K562 (cell line): ENCODE results near the gene OPN5. TPM values are rescaled to one million over a fixed set of nuclear protein-coding genes. Genes with fewer than 3 reads are reported as not detected.

ENCODE experiments used
- ATAC-seq: fragments of 200-7000 bp; cut with Tn5 transposase; 3 replicates; pipeline ENCODE4 v1.9.1; 2020; ENCODE audit warnings: moderate library complexity
- BruUV-seq: library from RNA; stranded (reverse); fragments of 400-500 nt; replicated peaks from 2 replicates; lab custom pipeline; 2021; lab: Mats Ljungman, UMichigan
- CTCF ChIA-PET: fragments of 300-600 bp; formaldehyde crosslinking; extraction: SDS; loops from one replicate; lab custom pipeline; 2021; ENCODE audit warnings: low intra/inter-chr PET ratio; lab: Yijun Ruan, JAX
- POLR2A ChIA-PET: fragments of 300-600, 350-650 bp; sonication (Branson Sonifier 250); formaldehyde crosslinking; extraction: SDS; loops from one replicate; lab custom pipeline; 2021; ENCODE audit warnings: antibody characterized with exemption, inconsistent platforms; lab: Yijun Ruan, JAX
- DNase-seq, 4 experiments: peaks; one replicate each; pipeline versions ENCODE4 v3.0.0 to v3.0.0-alpha.2; 2011 to 2018; ENCODE audit warnings: low spot score in 3 of 4, mixed read lengths in 3 of 4; ENCODE audit errors: extremely low read depth in 1 of 4
- FAIRE-seq: peaks from 2 replicates; lab custom pipeline; 2011; peaks lifted over from hg19 to GRCh38; lab: Jason Lieb, UNC
- H2AFZ ChIP-seq: 2 replicates; pipeline ENCODE4 v1.6.0; 2011; ENCODE audit warnings: low read depth, low read length, control low read depth, inconsistent platforms
- H3K27ac ChIP-seq: fragments of 200-600 bp; 3 replicates; pipeline ENCODE4 v1.8.0; 2011; ENCODE audit warnings: low read depth, mild to moderate bottlenecking, control low read depth, inconsistent platforms, low read length, moderate library complexity, mixed read lengths; ENCODE audit errors: extremely low read depth
- H3K27me3 ChIP-seq, 2 experiments: fragments of 300-600 bp in 1 of 2; 2 replicates in 1 of 2; 3 replicates in 1 of 2; pipeline versions ENCODE4 v1.6.0 to v1.8.0; 2011; ENCODE audit warnings: inconsistent platforms in 2 of 2, low read length in 2 of 2, mild to moderate bottlenecking in 1 of 2, mixed read lengths in 1 of 2, moderate library complexity in 1 of 2; ENCODE audit not compliant: control insufficient read depth in 2 of 2, insufficient read depth in 2 of 2
- H3K36me3 ChIP-seq: fragments of 300-600 bp; 3 replicates; pipeline ENCODE4 v1.8.0; 2011; ENCODE audit warnings: mild to moderate bottlenecking, low read length, inconsistent platforms; ENCODE audit not compliant: control insufficient read depth, insufficient read depth
- H3K4me1 ChIP-seq, 2 experiments: fragments of 200-600 bp in 1 of 2; replicated peaks in 1 of 2; 2 replicates in 1 of 2; 3 replicates in 1 of 2; pipeline versions ENCODE4 v1.5.1 to v1.8.0; 2011; ENCODE audit warnings: inconsistent platforms in 2 of 2, low read length in 2 of 2, mild to moderate bottlenecking in 1 of 2, mixed read lengths in 1 of 2, moderate library complexity in 1 of 2; ENCODE audit not compliant: control insufficient read depth in 2 of 2, insufficient read depth in 2 of 2
- H3K4me2 ChIP-seq: 2 replicates; pipeline ENCODE4 v1.6.1; 2011; ENCODE audit warnings: low read length, control low read depth, inconsistent platforms, mixed read lengths; ENCODE audit not compliant: insufficient read depth
- H3K4me3 ChIP-seq: fragments of 200-600 bp; sonication (generic), shearing (Covaris generic); 2 replicates; pipeline ENCODE4 v1.5.1; 2016; ENCODE audit warnings: control low read depth, inconsistent platforms
- H3K79me2 ChIP-seq: fragments of 200-600 bp; 3 replicates; pipeline ENCODE4 v1.8.0; 2011; ENCODE audit warnings: low read length, inconsistent platforms; ENCODE audit not compliant: control insufficient read depth, insufficient read depth
- H3K9ac ChIP-seq, 2 experiments: 2 replicates each; pipeline versions ENCODE4 v1.6.0 to v1.6.1; 2011; ENCODE audit warnings: low read depth in 2 of 2, low read length in 2 of 2, control low read depth in 1 of 2, inconsistent platforms in 1 of 2, mild to moderate bottlenecking in 1 of 2, mixed read lengths in 1 of 2; ENCODE audit not compliant: insufficient read depth in 1 of 2
- H3K9me1 ChIP-seq: one replicate; pipeline ENCODE4 v1.6.0; 2011; ENCODE audit warnings: inconsistent platforms, mild to moderate bottlenecking, low read length, moderate library complexity; ENCODE audit not compliant: control insufficient read depth, insufficient read depth
- H3K9me3 ChIP-seq: replicated peaks from 2 replicates; pipeline ENCODE4 v1.5.1; 2011; ENCODE audit warnings: low read depth, low read length, inconsistent platforms; ENCODE audit not compliant: control insufficient read depth, insufficient read depth
- H4K20me1 ChIP-seq: replicated peaks from 2 replicates; pipeline ENCODE4 v1.6.1; 2011; ENCODE audit warnings: low read length, inconsistent platforms, mixed read lengths; ENCODE audit not compliant: control insufficient read depth, insufficient read depth
- CAMTA2 ChIP-seq: fragments of 250-450 bp; sonication (Bioruptor Pico); conservative IDR thresholded peaks from 2 replicates; pipeline ENCODE4 v1.5.1; 2022
- CBX3 ChIP-seq, 2 experiments: IDR thresholded peaks; 1 replicate in 1 of 2; 2 replicates in 1 of 2; pipeline ENCODE4 v1.6.1; 2012; ENCODE audit warnings: inconsistent platforms in 2 of 2, low read length in 2 of 2, borderline replicate concordance in 1 of 2, control low read depth in 1 of 2
- HNRNPL ChIP-seq: fragments of 200-400 bp; formaldehyde crosslinking; IDR thresholded peaks from 2 replicates; pipeline ENCODE4 v1.6.1; 2017; ENCODE audit warnings: low read depth, mild to moderate bottlenecking, low read length
- MBD2 ChIP-seq: sonication (generic); IDR thresholded peaks from 2 replicates; pipeline ENCODE4 v1.6.1; 2016; ENCODE audit warnings: low read depth, borderline replicate concordance
- NCOA2 ChIP-seq, 2 experiments: fragments of 450-650 bp; IDR thresholded peaks; 2 replicates each; pipeline ENCODE4 v1.6.1; 2018; ENCODE audit warnings: mild to moderate bottlenecking in 2 of 2, moderate library complexity in 1 of 2; ENCODE audit not compliant: partially characterized antibody in 2 of 2
- POLR2B ChIP-seq: fragments of 450-650 bp; IDR thresholded peaks from 2 replicates; pipeline ENCODE4 v1.6.1; 2018; ENCODE audit warnings: low read depth; ENCODE audit not compliant: partially characterized antibody
- RB1 ChIP-seq: fragments of 450-650 bp; IDR thresholded peaks from 2 replicates; pipeline ENCODE4 v1.6.1; 2017; ENCODE audit warnings: low read depth, mild to moderate bottlenecking
- SMARCA5 ChIP-seq: fragments of 450-650 bp; IDR thresholded peaks from 2 replicates; pipeline ENCODE4 v1.6.1; 2016
- TBL1XR1 ChIP-seq, 2 experiments: IDR thresholded peaks; 2 replicates each; pipeline ENCODE4 v1.6.1; 2012; ENCODE audit warnings: improper control_type of control experiment in 2 of 2, low read length in 2 of 2, mild to moderate bottlenecking in 1 of 2
- ZNF146 ChIP-seq: IDR thresholded peaks from one replicate; pipeline ENCODE4 v1.6.1; 2018; ENCODE audit warnings: missing compliant biosample characterization; ENCODE audit not compliant: unreplicated experiment
- ZNF175 ChIP-seq: fragments of 200-800 bp; sonication (Bioruptor generic); IDR thresholded peaks from 2 replicates; pipeline ENCODE4 v1.6.1; 2016; ENCODE audit warnings: low read depth, mild to moderate bottlenecking, missing genetic modification characterization, missing compliant biosample characterization
- ZNF324 ChIP-seq: fragments of 250-450 bp; sonication (Bioruptor Pico); IDR thresholded peaks from 2 replicates; pipeline ENCODE4 v1.4.0; 2020; ENCODE audit warnings: mild to moderate bottlenecking
- ZNF830 ChIP-seq: fragments of 250-450 bp; sonication (Bioruptor Pico); IDR thresholded peaks from 2 replicates; pipeline ENCODE4 v1.5.0; 2021; ENCODE audit warnings: mild to moderate bottlenecking
- in situ Hi-C: fragments of 300-500 bp; cut with MboI; formaldehyde crosslinking; loops from 4 replicates; pipeline ENCODE4 v1.15.0; 2018; ENCODE audit warnings: inconsistent platforms, mixed read lengths
- intact Hi-C: fragments of 100-400 bp; cut with micrococcal nuclease; formaldehyde crosslinking; loops from 2 replicates; pipeline ENCODE4 v1.14.2; 2022
- polyA plus RNA-seq, 8 experiments: library from polyadenylated mRNA; depleted of rRNA in 4 of 8; stranded (reverse) in 5 of 8; unstranded in 3 of 8; fragments of >200 nt; fragmentation: Nextera tagmentation in 2 of 8; fragmentation: Illumina TruSeq in 1 of 8; extraction: Ambion mirVana in 2 of 8; extraction: Trizol in 1 of 8; gene quantifications; 2 replicates each; pipeline versions ENCODE4 v1.2.1 to v1.2.3, GENCODE V29; 2011 to 2014; ENCODE audit warnings: inconsistent platforms in 1 of 8, missing spikeins in 1 of 8
- total RNA-seq, 7 experiments: library from RNA; depleted of rRNA in 6 of 7; stranded (reverse); fragments of >200 nt in 6 of 7; fragmentation: Illumina TruSeq in 2 of 7; extraction: Trizol in 2 of 7; gene quantifications; 2 replicates each; pipeline versions ENCODE4 v1.2.1 to v1.2.3, GENCODE V29; 2011 to 2021; ENCODE audit warnings: low replicate concordance in 1 of 7
- TF ChIP-seq, protein P1 (sequence below): fragments of 150-350 bp; conservative IDR thresholded peaks from 2 replicates; pipeline ENCODE4 v1.6.1; 2014; ENCODE audit warnings: low read length
- TF ChIP-seq, protein P2 (sequence below): fragments of 250-450 bp; sonication (Bioruptor Pico); IDR thresholded peaks from 2 replicates; pipeline ENCODE4 v1.5.0; 2021
- TF ChIP-seq, protein P3 (sequence below): fragments of 250-450 bp; sonication (Bioruptor Pico); IDR thresholded peaks from 2 replicates; pipeline ENCODE4 v1.5.0; 2021; ENCODE audit warnings: mild to moderate bottlenecking, borderline replicate concordance

The OPN5 gene
- total and polyA plus RNA-seq, 9 of the 15 experiments (the other 6 are each of a cell fraction or from before 2014, with no cell fraction given) = not detected

DNA sequence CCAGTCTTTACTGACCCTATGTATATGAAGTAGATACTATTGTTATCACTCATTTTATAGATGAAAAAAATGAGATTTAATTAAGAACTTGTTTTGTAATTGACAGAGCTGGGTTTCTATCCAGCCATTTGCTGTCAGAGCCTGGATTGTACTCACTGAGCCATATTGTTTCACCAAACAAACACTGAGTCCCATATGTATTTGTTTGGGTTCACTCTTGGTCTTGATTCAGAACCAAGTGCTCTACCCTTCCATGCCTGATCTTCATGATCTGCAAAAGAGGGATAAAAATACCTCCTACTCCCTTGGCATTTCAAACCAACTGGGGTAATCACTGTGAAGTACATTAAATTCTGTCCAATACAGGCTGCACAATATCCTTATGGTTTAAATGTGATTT is 52.4 kb downstream of the OPN5 start:
- intact Hi-C loops = no loop called here
- H3K9me1 ChIP-seq = no peaks in the 10 kb centered on the region
- H3K79me2 ChIP-seq = no peaks in the 10 kb centered on the region
- ChIA-PET POLR2A (no interaction called here), CTCF (no interaction called here)
- BruUV-seq = no TSS peak
- H3K4me3 ChIP-seq = no peak overlapping the region
- no peak overlapping the region for H3K27ac ChIP-seq
- no peak overlapping the region for H3K4me2 ChIP-seq
- H3K36me3 ChIP-seq = no peaks in the 10 kb centered on the region
- H4K20me1 ChIP-seq = no peaks in the 10 kb centered on the region
- H3K9me3 ChIP-seq = no peaks in the 10 kb centered on the region
- no peak overlapping the region for H2AFZ ChIP-seq
- DNase-seq = no peak
- H3K27me3 ChIP-seq = no peaks in the 10 kb centered on the region
- ATAC-seq = no peak
- no peak for FAIRE-seq
- in situ Hi-C loops = no loop called here
- TF ChIP-seq, protein P1, sequence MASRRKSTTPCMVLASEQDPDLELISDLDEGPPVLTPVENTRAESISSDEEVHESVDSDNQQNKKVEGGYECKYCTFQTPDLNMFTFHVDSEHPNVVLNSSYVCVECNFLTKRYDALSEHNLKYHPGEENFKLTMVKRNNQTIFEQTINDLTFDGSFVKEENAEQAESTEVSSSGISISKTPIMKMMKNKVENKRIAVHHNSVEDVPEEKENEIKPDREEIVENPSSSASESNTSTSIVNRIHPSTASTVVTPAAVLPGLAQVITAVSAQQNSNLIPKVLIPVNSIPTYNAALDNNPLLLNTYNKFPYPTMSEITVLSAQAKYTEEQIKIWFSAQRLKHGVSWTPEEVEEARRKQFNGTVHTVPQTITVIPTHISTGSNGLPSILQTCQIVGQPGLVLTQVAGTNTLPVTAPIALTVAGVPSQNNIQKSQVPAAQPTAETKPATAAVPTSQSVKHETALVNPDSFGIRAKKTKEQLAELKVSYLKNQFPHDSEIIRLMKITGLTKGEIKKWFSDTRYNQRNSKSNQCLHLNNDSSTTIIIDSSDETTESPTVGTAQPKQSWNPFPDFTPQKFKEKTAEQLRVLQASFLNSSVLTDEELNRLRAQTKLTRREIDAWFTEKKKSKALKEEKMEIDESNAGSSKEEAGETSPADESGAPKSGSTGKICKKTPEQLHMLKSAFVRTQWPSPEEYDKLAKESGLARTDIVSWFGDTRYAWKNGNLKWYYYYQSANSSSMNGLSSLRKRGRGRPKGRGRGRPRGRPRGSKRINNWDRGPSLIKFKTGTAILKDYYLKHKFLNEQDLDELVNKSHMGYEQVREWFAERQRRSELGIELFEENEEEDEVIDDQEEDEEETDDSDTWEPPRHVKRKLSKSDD = no peak
- no peak for TF ChIP-seq CAMTA2
- no peak for TF ChIP-seq SMARCA5
- TF ChIP-seq HNRNPL = no peak
- no peak for TF ChIP-seq TBL1XR1 (IDR thresholded peaks at IDR 0.05; ENCODE audit: low read length in 2 of 2)
- TF ChIP-seq POLR2B = no peak
- TF ChIP-seq MBD2 = no peak
- TF ChIP-seq, protein P2, sequence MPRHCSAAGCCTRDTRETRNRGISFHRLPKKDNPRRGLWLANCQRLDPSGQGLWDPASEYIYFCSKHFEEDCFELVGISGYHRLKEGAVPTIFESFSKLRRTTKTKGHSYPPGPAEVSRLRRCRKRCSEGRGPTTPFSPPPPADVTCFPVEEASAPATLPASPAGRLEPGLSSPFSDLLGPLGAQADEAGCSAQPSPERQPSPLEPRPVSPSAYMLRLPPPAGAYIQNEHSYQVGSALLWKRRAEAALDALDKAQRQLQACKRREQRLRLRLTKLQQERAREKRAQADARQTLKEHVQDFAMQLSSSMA (CRISPR knock-in tag) = no peak
- TF ChIP-seq, protein P3, sequence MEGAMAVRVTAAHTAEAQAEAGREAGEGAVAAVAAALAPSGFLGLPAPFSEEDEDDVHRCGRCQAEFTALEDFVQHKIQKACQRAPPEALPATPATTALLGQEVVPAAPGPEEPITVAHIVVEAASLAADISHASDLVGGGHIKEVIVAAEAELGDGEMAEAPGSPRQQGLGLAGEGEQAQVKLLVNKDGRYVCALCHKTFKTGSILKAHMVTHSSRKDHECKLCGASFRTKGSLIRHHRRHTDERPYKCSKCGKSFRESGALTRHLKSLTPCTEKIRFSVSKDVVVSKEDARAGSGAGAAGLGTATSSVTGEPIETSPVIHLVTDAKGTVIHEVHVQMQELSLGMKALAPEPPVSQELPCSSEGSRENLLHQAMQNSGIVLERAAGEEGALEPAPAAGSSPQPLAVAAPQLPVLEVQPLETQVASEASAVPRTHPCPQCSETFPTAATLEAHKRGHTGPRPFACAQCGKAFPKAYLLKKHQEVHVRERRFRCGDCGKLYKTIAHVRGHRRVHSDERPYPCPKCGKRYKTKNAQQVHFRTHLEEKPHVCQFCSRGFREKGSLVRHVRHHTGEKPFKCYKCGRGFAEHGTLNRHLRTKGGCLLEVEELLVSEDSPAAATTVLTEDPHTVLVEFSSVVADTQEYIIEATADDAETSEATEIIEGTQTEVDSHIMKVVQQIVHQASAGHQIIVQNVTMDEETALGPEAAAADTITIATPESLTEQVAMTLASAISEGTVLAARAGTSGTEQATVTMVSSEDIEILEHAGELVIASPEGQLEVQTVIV (CRISPR knock-in tag) = no peak
- TF ChIP-seq ZNF146 (CRISPR knock-in tag) = no peak
- no peak for TF ChIP-seq ZNF175 (CRISPR knock-in tag)
- no peak for TF ChIP-seq ZNF830 (CRISPR knock-in tag)
- no peak for TF ChIP-seq RB1
- no peak for TF ChIP-seq CBX3 (IDR thresholded peaks at IDR 0.05; ENCODE audit: borderline replicate concordance in 1 of 2, low read length in 2 of 2)
- TF ChIP-seq NCOA2 (IDR thresholded peaks at IDR 0.05; ENCODE audit: partially characterized antibody in 2 of 2) = no peak
- no peak for TF ChIP-seq ZNF324 (CRISPR knock-in tag)
- H3K4me1 ChIP-seq = no peaks in the 10 kb centered on the region
- H3K9ac ChIP-seq = no peak overlapping the region
